Right lobe of liver (tissue), 4 donors: ENCODE data around the gene TRRAP.

ENCODE experiments used
- CTCF ChIP-seq, 4 donors: fragments of 200-600 bp in 3 of 4; fragments of 450-650 bp in 1 of 4; IDR thresholded peaks; one replicate each; pipeline versions ENCODE4 v1.5.1 to v1.8.0; 2016 to 2022; ENCODE audit warnings: antibody characterized with exemption in 4 of 4, mild to moderate bottlenecking in 2 of 4
- POLR2A ChIP-seq: fragments of 450-650 bp; IDR thresholded peaks from one replicate; pipeline ENCODE4 v1.6.1; 2017; ENCODE audit warnings: antibody characterized with exemption, mild to moderate bottlenecking
- donor health status: DM: no; HTN: no; CAD: no.
- donor health status: DM: no; HTN: no; CAD: no.
- donor health status: DM: no; HTN: yes; CAD: no.

- TF ChIP-seq CTCF (IDR thresholded peaks at IDR 0.05) (no peak), POLR2A (no peak)
These were observed 104.4 kb downstream of the TRRAP start for GRCh38 chr7:98982686-98983085.
